Hypothalamus (tissue), 51 donors: ENCODE results near the gene KLHL13.

Source experiments
- DNase-seq, 51 donors: peaks; one replicate each; lab custom pipeline; 2025; lab: John Stamatoyannopoulos, UW

The KLHL13 gene

DNA sequence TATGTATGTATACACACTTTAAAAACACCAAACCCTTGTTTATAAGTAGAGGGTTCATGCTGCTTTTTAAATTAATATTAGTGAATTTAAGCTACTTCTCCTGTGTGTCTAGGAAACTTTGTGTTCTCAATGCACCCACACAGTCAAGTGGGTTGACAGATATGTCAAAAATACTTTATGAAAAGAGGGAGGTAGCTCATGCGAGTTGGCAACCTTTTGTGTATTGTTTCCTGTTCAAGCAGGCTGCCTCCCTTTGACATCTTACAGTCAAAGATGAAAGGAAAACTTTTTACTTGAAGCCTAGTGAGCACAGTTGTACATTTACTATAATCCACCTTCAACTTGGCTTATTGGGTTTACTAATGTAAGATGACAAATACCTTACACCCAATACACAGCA lies 218.4 kb downstream of the KLHL13 start:
- DNase-seq, result no peak

DNA sequence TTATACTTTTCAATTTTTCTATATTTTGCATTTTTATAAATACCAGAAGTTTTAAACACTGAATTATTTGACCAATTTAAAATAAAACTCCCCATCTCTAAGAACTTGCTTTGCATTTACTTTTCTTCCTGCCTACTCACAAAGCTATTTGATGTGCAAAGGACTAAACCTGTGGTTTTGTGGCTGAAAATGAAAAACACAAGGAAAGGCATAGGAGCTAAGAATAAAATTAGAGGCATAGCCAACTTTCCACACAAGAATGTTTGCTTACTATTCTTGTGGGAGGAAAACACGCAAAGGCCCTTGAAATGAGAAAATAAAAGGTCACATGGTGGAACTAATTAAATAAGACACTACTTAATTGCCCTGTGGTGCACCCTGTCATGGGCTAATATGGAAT lies 221.2 kb downstream of the KLHL13 start:
- no peak for DNase-seq

DNA sequence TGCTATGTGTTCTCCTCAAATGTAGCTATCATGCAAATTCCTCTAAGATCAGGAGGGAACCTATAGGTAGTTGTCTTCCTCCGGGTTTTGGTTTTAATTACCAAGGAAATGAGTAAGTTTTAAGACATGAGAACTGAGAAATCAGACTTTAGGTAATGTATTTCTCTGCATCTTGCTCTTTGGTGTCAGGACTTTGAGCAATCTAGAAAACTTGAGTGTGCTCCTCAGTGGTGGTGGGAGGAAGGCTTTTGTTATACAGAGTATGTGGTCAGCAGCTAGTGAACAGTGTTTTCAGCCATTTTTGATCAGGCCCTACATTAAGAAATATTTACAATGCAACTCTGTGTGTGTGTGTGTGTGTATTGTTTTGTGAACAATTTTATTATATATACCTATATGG lies 224.1 kb downstream of the KLHL13 start:
- no peak for DNase-seq

GRCh38 chrX:117871796-117872195 lies 244.8 kb downstream of the KLHL13 start:
- DNase-seq, result no peak

- DNase-seq, result no peak
Measured at GRCh38 chrX:117860517-117860916, 256.1 kb downstream of the KLHL13 start.

- no peak for DNase-seq
Measured at GRCh38 chrX:117854806-117855205, 261.8 kb downstream of the KLHL13 start.

DNA sequence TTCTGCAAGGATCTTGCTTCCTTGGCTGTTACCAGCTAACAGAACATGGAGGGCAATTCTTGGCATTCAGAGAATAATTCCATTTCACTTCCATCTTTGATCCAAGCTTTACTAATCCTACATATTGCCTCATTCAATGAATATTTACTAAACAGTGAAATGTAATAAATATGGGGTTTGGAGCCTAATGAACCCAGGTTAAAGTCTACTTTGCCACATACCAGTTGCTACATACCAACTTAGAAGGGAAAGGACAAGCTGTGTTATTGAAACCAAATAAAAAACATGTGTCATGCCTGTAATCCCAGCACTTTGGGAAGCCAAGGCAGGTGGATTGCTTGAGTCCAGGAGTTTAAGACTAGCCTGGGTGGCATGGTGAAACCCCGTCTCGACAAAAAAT lies 265.6 kb downstream of the KLHL13 start:
- DNase-seq, result no peak
